Measurements from ENCODE around the gene RBM41.
A peak's percentile ranks its signal among the peaks of the same experiment; 100 is the strongest.

RBM41 gene

DNA sequence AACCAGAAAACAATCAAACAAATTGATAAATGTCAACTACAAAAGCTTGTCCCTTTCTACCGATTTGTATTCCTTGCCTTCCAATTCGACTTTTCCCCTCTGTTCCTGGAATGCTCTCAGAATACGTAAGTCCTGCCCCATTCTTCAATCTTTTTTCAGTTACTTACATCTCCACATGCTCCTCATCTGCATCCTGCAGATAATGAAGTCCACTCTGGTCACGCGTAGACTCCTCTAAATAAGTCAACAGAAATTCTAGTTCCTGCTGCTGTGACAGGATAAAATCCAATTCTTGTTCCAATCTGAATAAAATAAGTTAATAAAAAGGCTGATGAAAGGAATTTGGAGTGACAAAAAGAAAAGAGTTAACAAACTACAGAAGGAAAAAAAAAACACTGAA is 34.4 kb upstream of the RBM41 start:
- ChIA-PET CTCF (no interaction called here), POLR2A (no interaction called here)
- H3K4me3 ChIP-seq (ENCODE audit: control insufficient read depth in 1 of 7, extremely low read depth in 1 of 7, insufficient read depth in 4 of 7, low read depth in 2 of 7, low read length in 6 of 7), result no peak overlapping the region
- H3K36me3 ChIP-seq (ENCODE audit: control insufficient read depth in 4 of 4, insufficient read depth in 4 of 4, low read length in 3 of 4), result no peaks in the 10 kb centered on the region
- 85% methylated on average over 3 of the region's 5 CpGs for WGBS (ENCODE audit: insufficient coverage)
- H3K4me1 ChIP-seq (ENCODE audit: control extremely low read depth in 1 of 4, control insufficient read depth in 4 of 4, insufficient read depth in 4 of 4, low read length in 3 of 4), result peaks cover 0 to 4% (median 0%) of the 10 kb centered on the region in 4 experiments
- DNase-seq, result peak in 2 of 3 donors; percentile 28 to 57
- H3K27me3 ChIP-seq (replicated peaks in 2 of 5; ENCODE audit: control insufficient read depth in 4 of 5, insufficient read depth in 5 of 5, low read length in 4 of 5), result peaks cover 0 to 2% (median 0%) of the 10 kb centered on the region in 5 experiments
- no peak overlapping the region for H3K27ac ChIP-seq (ENCODE audit: insufficient read depth in 1 of 2, low read depth in 1 of 2, low read length in 2 of 2, poor library complexity in 1 of 2, severe bottlenecking in 2 of 2)
- H3K9me3 ChIP-seq (ENCODE audit: control extremely low read depth in 1 of 5, control insufficient read depth in 4 of 5, insufficient read depth in 2 of 5, low read depth in 1 of 5, low read length in 4 of 5), result no peaks in the 10 kb centered on the region

- CTCF ChIA-PET, result no interaction called here
- Histone ChIP-seq H3K4me3 (ENCODE audit: control insufficient read depth in 1 of 7, extremely low read depth in 1 of 7, insufficient read depth in 4 of 7, low read depth in 2 of 7, low read length in 6 of 7) (no peak overlapping the region), H3K27me3 (replicated peaks in 2 of 5; ENCODE audit: control insufficient read depth in 4 of 5, insufficient read depth in 5 of 5, low read length in 4 of 5) (peaks cover 0 to 2% (median 0%) of the 10 kb centered on the region in 5 experiments), H3K4me1 (ENCODE audit: control extremely low read depth in 1 of 4, control insufficient read depth in 4 of 4, insufficient read depth in 4 of 4, low read length in 3 of 4) (no peaks in the 10 kb centered on the region), H3K36me3 (ENCODE audit: control insufficient read depth in 4 of 4, insufficient read depth in 4 of 4, low read length in 3 of 4) (no peaks in the 10 kb centered on the region), H3K9me3 (ENCODE audit: control extremely low read depth in 1 of 5, control insufficient read depth in 4 of 5, insufficient read depth in 2 of 5, low read depth in 1 of 5, low read length in 4 of 5) (no peaks in the 10 kb centered on the region), H3K27ac (ENCODE audit: insufficient read depth in 1 of 2, low read depth in 1 of 2, low read length in 2 of 2, poor library complexity in 1 of 2, severe bottlenecking in 2 of 2) (no peak overlapping the region)
- POLR2A ChIA-PET, result no interaction called here
- no peak for DNase-seq
Measured at GRCh38 chrX:107146670-107147069, 28.0 kb upstream of the RBM41 start.

- Histone ChIP-seq H3K4me1 (ENCODE audit: control extremely low read depth in 1 of 4, control insufficient read depth in 4 of 4, insufficient read depth in 4 of 4, low read length in 3 of 4) (no peaks in the 10 kb centered on the region), H3K9me3 (ENCODE audit: control extremely low read depth in 1 of 5, control insufficient read depth in 4 of 5, insufficient read depth in 2 of 5, low read depth in 1 of 5, low read length in 4 of 5) (no peaks in the 10 kb centered on the region), H3K27ac (ENCODE audit: insufficient read depth in 1 of 2, low read depth in 1 of 2, low read length in 2 of 2, poor library complexity in 1 of 2, severe bottlenecking in 2 of 2) (no peak overlapping the region), H3K36me3 (ENCODE audit: control insufficient read depth in 4 of 4, insufficient read depth in 4 of 4, low read length in 3 of 4) (no peaks in the 10 kb centered on the region), H3K27me3 (replicated peaks in 2 of 5; ENCODE audit: control insufficient read depth in 4 of 5, insufficient read depth in 5 of 5, low read length in 4 of 5) (no peaks in the 10 kb centered on the region), H3K4me3 (ENCODE audit: control insufficient read depth in 1 of 7, extremely low read depth in 1 of 7, insufficient read depth in 4 of 7, low read depth in 2 of 7, low read length in 6 of 7) (no peak overlapping the region)
- no CpG with 5 or more reads among the region's 1 CpG for WGBS (ENCODE audit: insufficient coverage)
- DNase-seq, result no peak
- POLR2A ChIA-PET, result no interaction called here
- CTCF ChIA-PET, result no interaction called here
Measured at GRCh38 chrX:107135965-107136307, 17.3 kb upstream of the RBM41 start.

DNA sequence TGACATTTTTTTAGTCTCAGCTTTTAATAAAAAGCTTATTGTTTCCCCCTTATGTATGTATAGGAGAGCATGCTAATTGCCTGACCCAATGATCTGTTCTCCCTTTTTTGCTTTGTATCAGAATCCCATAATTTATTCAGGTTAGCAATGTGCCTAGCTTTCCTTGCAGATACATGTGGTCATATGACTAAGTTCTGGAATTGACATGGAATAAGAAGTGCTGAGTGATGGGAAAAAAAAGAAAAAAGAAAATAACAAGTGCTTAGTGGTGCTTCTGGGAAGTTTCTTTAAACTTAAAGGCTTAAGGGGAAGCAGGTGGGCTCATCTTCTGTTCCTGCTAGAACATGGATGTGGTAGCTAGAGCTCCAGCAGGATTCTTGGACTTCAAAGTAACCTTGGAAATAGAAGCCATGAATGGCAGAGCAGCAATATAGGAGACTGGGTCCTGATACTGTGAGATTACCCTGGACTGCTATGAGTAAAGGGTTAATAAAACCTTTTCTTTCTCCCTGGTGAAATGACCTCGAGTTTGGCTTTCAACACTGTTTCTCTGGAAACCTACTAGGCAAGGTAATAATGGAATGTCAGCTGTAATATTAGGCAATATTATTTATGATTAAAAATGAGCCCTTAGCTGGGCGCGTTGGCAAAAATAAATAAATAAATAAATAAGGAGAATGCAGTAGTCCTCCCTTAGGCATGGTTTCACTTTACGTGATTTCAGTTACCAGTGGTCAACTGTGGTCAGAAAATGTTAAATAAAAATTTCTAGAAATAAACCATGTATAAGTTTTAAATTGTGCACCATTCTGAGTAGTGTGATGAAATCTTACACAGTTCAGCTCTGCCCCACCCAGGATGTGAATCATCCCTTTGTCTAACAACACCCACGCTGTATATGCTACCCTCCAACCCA is 16.7 kb upstream of the RBM41 start:
- POLR2A ChIA-PET, result no interaction called here
- Histone ChIP-seq H3K27ac (ENCODE audit: insufficient read depth in 1 of 2, low read depth in 1 of 2, low read length in 2 of 2, poor library complexity in 1 of 2, severe bottlenecking in 2 of 2) (no peak overlapping the region), H3K27me3 (replicated peaks in 2 of 5; ENCODE audit: control insufficient read depth in 4 of 5, insufficient read depth in 5 of 5, low read length in 4 of 5) (no peaks in the 10 kb centered on the region), H3K9me3 (ENCODE audit: control extremely low read depth in 1 of 5, control insufficient read depth in 4 of 5, insufficient read depth in 2 of 5, low read depth in 1 of 5, low read length in 4 of 5) (no peaks in the 10 kb centered on the region), H3K4me3 (ENCODE audit: control insufficient read depth in 1 of 7, extremely low read depth in 1 of 7, insufficient read depth in 4 of 7, low read depth in 2 of 7, low read length in 6 of 7) (no peak overlapping the region), H3K36me3 (ENCODE audit: control insufficient read depth in 4 of 4, insufficient read depth in 4 of 4, low read length in 3 of 4) (no peaks in the 10 kb centered on the region), H3K4me1 (ENCODE audit: control extremely low read depth in 1 of 4, control insufficient read depth in 4 of 4, insufficient read depth in 4 of 4, low read length in 3 of 4) (no peaks in the 10 kb centered on the region)
- CTCF ChIA-PET, result no interaction called here
- no peak for DNase-seq
- WGBS (ENCODE audit: insufficient coverage), result no CpG with 5 or more reads among the region's 5 CpGs

- CTCF ChIA-PET, result no interaction called here
- no peaks in the 10 kb centered on the region for H3K36me3 ChIP-seq (ENCODE audit: control insufficient read depth in 4 of 4, insufficient read depth in 4 of 4, low read length in 3 of 4)
- POLR2A ChIA-PET, result no interaction called here
- no peaks in the 10 kb centered on the region for H3K9me3 ChIP-seq (ENCODE audit: control extremely low read depth in 1 of 5, control insufficient read depth in 4 of 5, insufficient read depth in 2 of 5, low read depth in 1 of 5, low read length in 4 of 5)
- no peak overlapping the region for H3K4me3 ChIP-seq (ENCODE audit: control insufficient read depth in 1 of 7, extremely low read depth in 1 of 7, insufficient read depth in 4 of 7, low read depth in 2 of 7, low read length in 6 of 7)
- H3K4me1 ChIP-seq (ENCODE audit: control extremely low read depth in 1 of 4, control insufficient read depth in 4 of 4, insufficient read depth in 4 of 4, low read length in 3 of 4), result peaks cover 0 to 3% (median 0%) of the 10 kb centered on the region in 4 experiments
- H3K27ac ChIP-seq (ENCODE audit: insufficient read depth in 1 of 2, low read depth in 1 of 2, low read length in 2 of 2, poor library complexity in 1 of 2, severe bottlenecking in 2 of 2), result no peak overlapping the region
- H3K27me3 ChIP-seq (replicated peaks in 2 of 5; ENCODE audit: control insufficient read depth in 4 of 5, insufficient read depth in 5 of 5, low read length in 4 of 5), result peaks cover 0 to 8% (median 0%) of the 10 kb centered on the region in 5 experiments
- no peak for DNase-seq
Measured at GRCh38 chrX:107123750-107124149, 5.1 kb upstream of the RBM41 start.

GRCh38 chrX:107119283-107119682 is 661 bp upstream of the RBM41 start:
- H3K27ac ChIP-seq (ENCODE audit: insufficient read depth in 1 of 2, low read depth in 1 of 2, low read length in 2 of 2, poor library complexity in 1 of 2, severe bottlenecking in 2 of 2), result no peak overlapping the region
- CTCF ChIA-PET, result no interaction called here
- no peaks in the 10 kb centered on the region for H3K9me3 ChIP-seq (ENCODE audit: control extremely low read depth in 1 of 5, control insufficient read depth in 4 of 5, insufficient read depth in 2 of 5, low read depth in 1 of 5, low read length in 4 of 5)
- POLR2A ChIA-PET, result no interaction called here
- DNase-seq, result no peak
- H3K4me3 ChIP-seq (ENCODE audit: control insufficient read depth in 1 of 7, extremely low read depth in 1 of 7, insufficient read depth in 4 of 7, low read depth in 2 of 7, low read length in 6 of 7), result peak overlapping the region in 3 of 7 experiments; percentile 76 to 81 (median 81)
- peaks cover 0 to 10% (median 6%) of the 10 kb centered on the region in 4 experiments for H3K4me1 ChIP-seq (ENCODE audit: control extremely low read depth in 1 of 4, control insufficient read depth in 4 of 4, insufficient read depth in 4 of 4, low read length in 3 of 4)
- H3K27me3 ChIP-seq (replicated peaks in 2 of 5; ENCODE audit: control insufficient read depth in 4 of 5, insufficient read depth in 5 of 5, low read length in 4 of 5), result peaks cover 0 to 8% (median 0%) of the 10 kb centered on the region in 5 experiments
- H3K36me3 ChIP-seq (ENCODE audit: control insufficient read depth in 4 of 4, insufficient read depth in 4 of 4, low read length in 3 of 4), result peaks cover 0 to 23% (median 12%) of the 10 kb centered on the region in 4 experiments
- 71% methylated on average over 1 of the region's 1 CpG for WGBS (ENCODE audit: insufficient coverage)

DNA sequence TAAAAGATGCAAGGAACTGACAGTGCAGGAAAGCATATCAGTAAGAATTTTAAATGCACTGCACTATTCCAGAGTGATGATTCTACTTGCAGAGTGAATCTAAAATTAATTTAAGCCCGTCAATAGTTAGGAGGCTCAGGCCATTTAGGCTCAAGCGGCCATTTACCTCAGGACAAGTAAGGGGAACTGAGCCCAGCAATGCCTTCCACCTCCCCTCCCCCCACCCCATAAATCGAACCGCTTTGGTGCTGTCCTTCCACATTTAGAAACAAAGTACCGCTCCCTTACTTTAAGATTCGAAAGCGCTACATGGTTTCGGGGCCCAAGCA is 665 bp downstream of the RBM41 start:
- Histone ChIP-seq H3K27me3 (replicated peaks in 2 of 5; ENCODE audit: control insufficient read depth in 4 of 5, insufficient read depth in 5 of 5, low read length in 4 of 5) (peaks cover 0 to 5% (median 0%) of the 10 kb centered on the region in 5 experiments), H3K4me3 (ENCODE audit: control insufficient read depth in 1 of 7, extremely low read depth in 1 of 7, insufficient read depth in 4 of 7, low read depth in 2 of 7, low read length in 6 of 7) (peak overlapping the region; percentile 43 to 81 (median 74)), H3K36me3 (ENCODE audit: control insufficient read depth in 4 of 4, insufficient read depth in 4 of 4, low read length in 3 of 4) (peaks cover 3 to 36% (median 19%) of the 10 kb centered on the region in 4 experiments), H3K9me3 (ENCODE audit: control extremely low read depth in 1 of 5, control insufficient read depth in 4 of 5, insufficient read depth in 2 of 5, low read depth in 1 of 5, low read length in 4 of 5) (no peaks in the 10 kb centered on the region), H3K4me1 (ENCODE audit: control extremely low read depth in 1 of 4, control insufficient read depth in 4 of 4, insufficient read depth in 4 of 4, low read length in 3 of 4) (peaks cover 0 to 10% (median 6%) of the 10 kb centered on the region in 4 experiments), H3K27ac (ENCODE audit: insufficient read depth in 1 of 2, low read depth in 1 of 2, low read length in 2 of 2, poor library complexity in 1 of 2, severe bottlenecking in 2 of 2) (peak overlapping the region; percentile 67 to 89)
- 23% methylated on average over 6 of the region's 8 CpGs for WGBS (ENCODE audit: insufficient coverage)
- peak; percentile 6 to 31 (median 15) for DNase-seq
- ChIA-PET POLR2A (no interaction called here), CTCF (no interaction called here)

Measured in common myeloid progenitor, CD34-positive (primary cell).